Left colon (tissue), 2 donors: Measurements from ENCODE around the gene CTBP1. TPM values are rescaled to one million over a fixed set of nuclear protein-coding genes. Genes with fewer than 3 reads are reported as not detected.

ENCODE experiments used
- ATAC-seq: fragments of 200-7000 bp; cut with Tn5 transposase; one replicate; pipeline ENCODE4 v1.9.1; 2020; ENCODE audit warnings: mild to moderate bottlenecking, moderate library complexity
- DNase-seq, 2 donors: peaks; one replicate each; pipeline ENCODE4 v3.0.0-alpha.2; 2020
- intact Hi-C, 2 donors: fragments of 100-400 bp; cut with DNase I in 1 of 2; cut with micrococcal nuclease in 1 of 2; formaldehyde crosslinking; loops; one replicate each; pipeline versions ENCODE4 v1.11.2 to v1.14.0; 2022; cut with DNase I, micrococcal nuclease
- total RNA-seq, 2 donors: library from RNA; stranded (reverse); fragmentation: NEBNext Ultra II Directional; extraction: Animal tissue kit (Norgen Biotek cat#: 25700); gene quantifications; one replicate each; pipeline ENCODE4 v1.2.1, GENCODE V29; 2021
- donor health status: DM: no; HTN: no; CAD: no.
- donor health status: DM: yes; HTN: yes; CAD: no.

Gene CTBP1
- total RNA-seq, 2 donors from 2014 or later, result 156 to 180 TPM

DNA sequence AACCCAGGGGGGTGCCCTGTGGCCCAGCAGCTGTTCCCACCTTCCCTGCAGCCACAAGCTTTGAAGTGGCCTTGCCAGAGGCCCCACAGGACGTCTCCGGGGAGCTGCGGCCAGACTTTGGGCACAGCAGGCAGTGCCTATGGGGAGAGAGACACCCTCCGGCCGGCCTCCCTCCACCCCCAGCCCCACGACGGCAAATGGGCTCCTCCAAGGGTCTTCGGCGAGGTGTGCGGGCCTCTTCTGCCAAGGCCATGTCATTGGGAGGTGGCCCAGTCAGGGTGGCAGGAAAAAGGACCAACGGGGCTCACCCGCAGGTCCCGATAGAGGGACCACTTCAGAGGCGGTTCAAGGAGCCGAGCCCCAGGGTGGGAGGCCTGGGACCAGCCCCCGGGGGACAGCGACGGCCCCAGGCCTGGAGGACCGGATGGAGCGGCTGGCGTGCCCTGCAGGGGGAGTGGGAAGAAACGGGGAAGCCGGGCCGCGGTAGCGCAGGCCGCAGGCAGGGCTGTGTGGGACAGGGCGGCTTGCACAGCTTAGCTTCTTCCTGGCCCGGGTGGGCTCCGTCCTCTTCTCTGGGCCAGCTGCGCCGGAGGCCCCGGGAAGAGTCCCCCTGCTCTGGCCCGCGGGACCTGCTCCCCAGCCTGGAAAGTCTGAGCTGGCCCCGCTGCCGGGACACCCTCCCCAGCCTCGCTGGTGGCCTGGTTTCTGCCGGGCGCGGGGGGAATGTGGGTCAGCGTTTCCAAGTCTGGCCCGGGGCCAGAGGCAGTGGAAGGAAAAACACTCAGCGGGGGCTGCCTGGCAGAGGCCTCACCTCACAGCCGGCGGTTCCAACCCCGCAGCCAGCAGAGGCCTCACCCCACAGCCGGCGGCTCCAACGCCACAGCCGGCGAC, 54.7 kb downstream of the CTBP1 start:
- ATAC-seq, result no peak
- DNase-seq, result peak; percentile 40 to 59
- intact Hi-C loops, result no loop called here

- intact Hi-C loops, result no loop called here
- DNase-seq, result peak in 1 of 2 donors; percentile 10
- no peak for ATAC-seq
Measured at GRCh38 chr4:1193206-1194009, 55.5 kb downstream of the CTBP1 start.

- intact Hi-C loops, result no loop called here
- DNase-seq, result peak; percentile 11 to 35
- peak; percentile 50 for ATAC-seq
Measured at GRCh38 chr4:1192493-1193205, 56.3 kb downstream of the CTBP1 start.

DNA sequence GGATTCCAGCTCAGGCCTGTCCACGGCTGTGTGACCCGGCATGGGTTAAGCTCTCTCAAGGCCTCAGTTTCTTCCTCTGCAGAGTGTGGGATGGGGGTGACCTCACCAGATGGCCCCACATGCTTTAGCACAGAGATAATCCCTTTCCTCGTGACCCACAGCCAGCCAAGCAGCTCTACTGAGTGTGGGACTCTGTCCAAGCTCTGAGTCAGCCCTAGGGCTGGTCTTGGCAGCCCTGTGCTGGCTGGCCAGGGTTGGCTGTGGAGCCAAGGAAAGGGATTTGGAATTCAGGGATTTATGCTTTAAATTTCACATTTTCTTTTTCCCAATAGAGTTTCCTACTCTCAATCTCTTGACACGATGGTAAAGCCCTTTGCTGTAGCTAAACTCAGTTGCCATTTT, 56.8 kb downstream of the CTBP1 start:
- DNase-seq, result peak; percentile 72 to 86
- ATAC-seq, result peak; percentile 92
- intact Hi-C loops, result no loop called here

DNA sequence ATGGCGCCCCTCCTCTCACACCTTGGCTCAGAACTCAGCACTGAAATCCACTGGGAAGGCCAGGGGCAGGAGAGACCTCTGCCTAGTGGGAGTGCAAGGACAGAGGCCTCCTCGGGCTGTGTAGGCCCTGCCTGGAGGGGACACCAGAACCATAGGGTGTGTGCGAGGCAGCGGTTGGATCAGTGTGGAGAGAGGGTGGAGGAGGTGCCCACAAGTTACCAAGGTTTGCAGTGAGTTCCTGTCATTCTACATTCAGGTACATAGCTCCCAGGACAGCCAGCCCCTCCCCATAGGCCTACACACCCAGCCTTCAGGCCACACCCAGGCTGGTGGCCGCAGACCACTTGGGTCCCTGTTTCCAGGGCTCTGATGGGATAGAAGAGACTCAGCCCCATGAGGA, 57.3 kb downstream of the CTBP1 start:
- ATAC-seq (peak; percentile 67), DNase-seq (peak; percentile 28 to 35)
- intact Hi-C loops, result no loop called here

GRCh38 chr4:1187182-1187581, 61.7 kb downstream of the CTBP1 start:
- DNase-seq, result peak in 1 of 2 donors; percentile 4

GRCh38 chr4:1183985-1184773, 64.8 kb downstream of the CTBP1 start:
- no peak for DNase-seq
- ATAC-seq, result peak; percentile 26
- intact Hi-C loops, result no loop called here

More at GRCh38 chr4:1187182-1187581, 61.7 kb downstream of the CTBP1 start:
- intact Hi-C loops, result no loop called here
- ATAC-seq, result no peak

DNA sequence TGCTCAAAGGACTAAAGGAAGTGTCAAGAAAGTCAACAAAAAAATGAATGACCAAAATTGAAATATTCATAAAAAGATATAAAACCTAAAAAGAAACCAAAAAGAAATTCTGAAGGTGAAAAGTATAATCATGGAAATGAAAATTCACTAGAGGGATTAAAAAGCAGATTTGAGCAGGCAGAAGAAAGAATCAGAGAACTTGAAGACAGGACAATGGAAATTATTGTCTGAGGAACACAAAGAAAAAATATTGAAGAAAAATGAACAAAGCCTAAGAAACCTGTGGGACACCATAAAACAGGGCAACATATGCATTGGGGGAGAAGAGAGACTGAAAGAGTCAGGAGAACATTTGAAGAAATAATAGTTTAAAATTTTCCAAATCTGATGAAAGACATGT, 66.6 kb downstream of the CTBP1 start:
- ATAC-seq, result no peak
- intact Hi-C loops, result no loop called here
- no peak for DNase-seq

DNA sequence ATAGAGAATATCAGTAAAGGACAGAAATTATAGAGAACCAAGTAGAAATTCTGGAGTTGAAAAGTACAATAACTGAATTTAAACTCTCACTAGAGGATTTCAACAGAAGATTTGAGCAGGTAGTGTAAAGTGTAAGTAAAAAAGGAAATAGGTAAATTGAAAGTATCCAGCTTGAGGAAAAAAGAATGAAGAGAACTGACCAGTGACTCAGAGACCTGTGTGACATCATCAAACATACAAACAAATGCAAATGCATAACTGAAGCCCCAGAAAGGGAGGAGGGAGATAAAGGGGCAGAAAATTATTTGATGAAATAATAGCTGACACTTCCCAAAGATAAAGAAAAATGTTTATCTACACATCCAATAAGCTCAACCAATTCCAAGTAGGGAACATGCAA, 68.3 kb downstream of the CTBP1 start:
- DNase-seq (no peak), ATAC-seq (no peak)
- intact Hi-C loops, result no loop called here

DNA sequence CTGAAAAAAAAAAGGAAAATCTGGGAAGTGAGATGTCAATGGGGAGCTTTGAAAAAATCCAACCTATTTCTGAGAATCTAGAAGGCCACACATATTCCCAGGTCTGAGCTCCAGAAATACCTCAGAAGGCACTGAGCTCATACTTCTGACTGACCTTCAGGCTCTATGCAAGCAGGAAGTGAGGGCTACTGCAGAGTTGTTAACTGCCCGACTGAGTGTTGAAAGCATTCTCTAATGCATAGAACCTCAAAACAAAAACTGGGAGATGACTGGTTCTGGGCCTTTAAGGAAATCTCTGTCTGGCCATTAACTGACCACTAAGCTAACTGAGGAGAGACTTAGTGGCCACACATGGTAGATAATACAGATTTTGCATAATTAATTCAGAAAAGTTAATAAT, 69.0 kb downstream of the CTBP1 start:
- no peak for DNase-seq
- no peak for ATAC-seq
- intact Hi-C loops, result no loop called here

DNA sequence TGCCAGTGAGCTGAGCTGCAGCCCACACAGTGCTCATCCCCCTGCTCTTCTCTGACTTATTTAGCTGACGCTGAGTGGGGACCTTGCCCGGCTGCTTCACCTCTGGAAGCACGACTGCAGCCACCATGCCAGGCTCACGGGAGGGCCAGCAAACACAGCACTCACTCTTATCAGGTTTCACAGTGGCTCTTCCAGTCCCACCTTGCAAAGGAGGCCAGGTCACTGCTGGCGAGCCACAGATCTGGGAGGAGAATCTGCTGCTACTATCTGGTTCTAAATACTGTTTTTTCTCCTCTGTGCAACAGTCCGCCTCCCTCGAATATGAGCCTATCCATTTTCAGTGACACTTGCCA, 69.9 kb downstream of the CTBP1 start:
- ATAC-seq (no peak), DNase-seq (no peak)
- intact Hi-C loops, result no loop called here

DNA sequence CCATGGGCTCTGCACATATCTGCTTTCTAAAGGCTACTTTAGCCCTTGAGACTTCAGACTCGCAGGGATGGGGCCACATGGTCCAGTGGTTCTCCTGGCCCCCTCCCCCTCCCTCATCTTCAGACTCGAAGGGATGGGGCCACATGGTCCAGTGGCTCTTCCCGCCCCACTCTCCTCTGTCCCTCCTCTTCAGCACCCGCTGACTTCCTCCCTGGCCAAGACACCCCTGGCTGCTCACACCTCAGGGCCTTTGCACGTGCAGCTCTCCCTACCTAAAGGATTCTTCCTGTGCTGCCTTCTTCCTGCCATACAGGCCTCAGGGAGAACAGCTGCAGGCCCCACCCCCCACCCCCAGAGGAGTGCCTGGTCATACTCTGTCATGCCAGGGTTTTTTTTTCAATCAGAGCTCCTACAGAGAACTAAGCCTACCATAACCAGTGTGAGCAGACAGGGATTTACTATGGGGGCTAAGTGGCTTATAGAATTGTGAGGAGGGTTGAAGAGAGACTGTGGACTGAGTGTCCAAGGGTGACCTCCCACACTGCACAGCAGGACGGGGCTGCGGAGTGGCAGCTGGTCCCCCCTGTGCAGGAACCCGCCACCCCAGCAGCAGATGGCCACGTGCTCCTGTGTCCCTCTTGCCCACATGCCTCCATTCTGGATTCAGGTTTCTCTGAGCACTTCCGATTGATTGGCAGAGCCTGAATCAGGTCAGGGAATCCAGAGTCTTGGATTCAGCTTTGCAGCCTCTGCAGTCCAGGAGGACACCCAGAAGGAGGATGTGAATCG, 70.4 kb downstream of the CTBP1 start:
- no peak for ATAC-seq
- intact Hi-C loops, result no loop called here
- no peak for DNase-seq

DNA sequence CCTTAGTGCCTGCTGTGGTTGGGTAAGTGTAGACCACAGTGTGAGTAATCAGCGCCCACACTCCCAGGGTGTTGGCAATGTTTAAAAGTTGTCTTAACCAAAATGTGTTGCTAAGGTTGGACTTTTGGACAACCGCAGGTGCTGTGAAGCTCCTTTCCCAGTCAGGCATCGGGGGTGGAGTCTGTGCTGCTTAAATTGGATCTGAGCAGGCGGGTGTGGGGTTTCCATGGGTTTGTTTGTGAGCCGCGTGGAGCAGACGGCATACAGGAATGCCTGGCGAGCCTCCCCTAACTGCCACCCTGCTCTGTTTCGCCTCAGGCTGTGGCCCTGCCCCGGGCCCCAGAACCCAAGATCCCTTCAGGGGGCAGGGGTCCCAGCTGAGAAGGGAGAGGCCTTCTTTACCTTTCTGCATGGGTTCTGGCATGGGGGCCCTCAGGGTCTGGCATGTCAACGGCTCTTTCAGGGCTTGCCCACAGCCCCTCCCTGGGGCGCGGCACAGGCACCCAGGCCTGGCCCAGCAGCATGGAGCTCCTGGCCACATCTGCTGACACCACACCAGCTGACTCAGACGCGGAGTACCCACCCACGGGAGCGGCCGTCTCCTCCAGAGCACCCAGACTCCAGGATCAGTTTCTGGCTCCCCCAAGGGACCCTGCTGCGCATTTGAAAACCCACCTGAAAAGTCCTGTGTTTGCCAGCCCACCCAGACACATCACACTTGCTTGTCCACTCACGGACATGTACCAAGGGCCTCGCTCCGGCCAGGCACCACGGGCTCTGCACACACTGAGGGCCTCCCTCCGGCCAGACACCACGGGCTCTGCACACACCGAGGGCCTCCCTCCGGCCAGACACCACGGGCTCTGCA, 71.4 kb downstream of the CTBP1 start:
- ATAC-seq, result peak; percentile 90

GRCh38 chr4:1176398-1177273, 72.3 kb downstream of the CTBP1 start:
- DNase-seq, result no peak
- intact Hi-C loops, result no loop called here
- no peak for ATAC-seq

More for the DNA sequence above, 71.4 kb downstream of the CTBP1 start:
- intact Hi-C loops, result no loop called here
- peak; percentile 65 to 70 for DNase-seq

DNA sequence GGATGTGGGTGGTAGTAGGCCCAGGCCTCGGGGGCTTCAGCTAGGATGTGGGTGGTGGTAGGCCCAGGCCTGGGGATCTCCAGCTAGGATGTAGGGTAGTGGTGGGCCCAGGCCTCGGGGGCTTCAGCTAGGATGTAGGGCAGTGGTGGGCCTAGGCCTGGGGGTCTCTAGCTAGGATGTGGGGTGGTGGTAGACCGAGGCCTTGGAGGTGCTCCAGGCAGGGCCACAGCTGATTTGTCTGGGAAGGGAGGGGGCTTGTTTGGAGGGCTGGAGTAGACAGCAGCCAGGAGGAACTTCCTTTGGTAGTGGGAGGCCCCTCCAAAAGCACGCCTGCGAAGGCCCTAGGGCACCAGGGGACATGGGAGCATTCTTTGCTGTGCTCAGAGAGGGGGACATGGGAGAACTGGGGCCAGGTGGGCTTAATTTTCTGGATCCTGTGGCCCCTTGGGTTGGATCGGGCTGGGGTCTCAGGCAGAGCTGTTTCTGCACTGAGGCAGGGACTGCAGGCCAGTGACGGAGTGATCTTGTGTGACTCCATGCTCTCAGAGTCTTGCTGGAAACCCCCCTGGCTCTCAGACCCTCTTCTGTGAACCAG, 73.2 kb downstream of the CTBP1 start:
- DNase-seq (no peak), ATAC-seq (no peak)
- intact Hi-C loops, result no loop called here
